Upper lobe of right lung (tissue), 1 donor: Measurements from ENCODE around the gene HS3ST5. TPM values are rescaled to one million over a fixed set of nuclear protein-coding genes. Genes with fewer than 3 reads are reported as not detected.
"Not testable (repeated sequence)": the region's sequence is repeated elsewhere in the genome, so short reads cannot be mapped to it uniquely, and the experiment has no call there.

Experiments used
- ATAC-seq: fragments of 200-7000 bp; cut with Tn5 transposase; one replicate; pipeline ENCODE4 v1.9.1; 2020; ENCODE audit warnings: mild to moderate bottlenecking, moderate library complexity
- DNase-seq: peaks from one replicate; pipeline ENCODE4 v3.0.0-alpha.2; 2020
- H3K27ac ChIP-seq: fragments of 200-600 bp; one replicate; pipeline ENCODE4 v1.8.0; 2022
- H3K27me3 ChIP-seq: fragments of 200-600 bp; one replicate; pipeline ENCODE4 v1.8.0; 2022; ENCODE audit warnings: mild to moderate bottlenecking
- H3K36me3 ChIP-seq: fragments of 200-600 bp; one replicate; pipeline ENCODE4 v1.8.0; 2022
- H3K4me1 ChIP-seq: fragments of 200-600 bp; one replicate; pipeline ENCODE4 v1.8.0; 2022
- H3K4me3 ChIP-seq: fragments of 200-600 bp; one replicate; pipeline ENCODE4 v1.8.0; 2022; ENCODE audit warnings: mild to moderate bottlenecking
- H3K9me3 ChIP-seq: fragments of 200-600 bp; one replicate; pipeline ENCODE4 v1.8.0; 2022
- CTCF ChIP-seq: fragments of 200-600 bp; IDR thresholded peaks from one replicate; pipeline ENCODE4 v1.8.0; 2022; ENCODE audit warnings: antibody characterized with exemption
- intact Hi-C: fragments of 100-400 bp; cut with DNase I; formaldehyde crosslinking; loops from one replicate; pipeline ENCODE4 v1.11.0; 2022
- total RNA-seq: library from RNA; stranded (reverse); fragmentation: NEBNext Ultra II Directional; extraction: Animal tissue kit (Norgen Biotek cat#: 25700); gene quantifications from one replicate; pipeline ENCODE4 v1.2.1, GENCODE V29; 2021
- donor health status: DM: no; HTN: yes; CAD: no; lungs with severe emphysema.

Gene HS3ST5
- total RNA-seq, 1 donor from 2014 or later, result not detected

- no peak for ATAC-seq
- intact Hi-C loops, result no loop called here
- TF ChIP-seq CTCF, result no peak
These were observed 8.6 kb downstream of the HS3ST5 start for GRCh38 chr6:114334237-114334636.

GRCh38 chr6:114327074-114327473 is 15.7 kb downstream of the HS3ST5 start:
- DNase-seq (no peak), ATAC-seq (no peak)
- intact Hi-C loops, result no loop called here
- Histone ChIP-seq H3K4me1 (no peaks in the 10 kb centered on the region), H3K36me3 (no peaks in the 10 kb centered on the region), H3K27me3 (no peaks in the 10 kb centered on the region), H3K9me3 (no peaks in the 10 kb centered on the region), H3K27ac (no peak overlapping the region), H3K4me3 (no peak overlapping the region)
- TF ChIP-seq CTCF, result no peak

More at GRCh38 chr6:114334237-114334636, 8.6 kb downstream of the HS3ST5 start:
- Histone ChIP-seq H3K36me3 (no peaks in the 10 kb centered on the region), H3K27ac (no peak overlapping the region), H3K4me3 (no peak overlapping the region), H3K9me3 (no peaks in the 10 kb centered on the region), H3K27me3 (no peaks in the 10 kb centered on the region), H3K4me1 (no peaks in the 10 kb centered on the region)
- no peak for DNase-seq

GRCh38 chr6:114323784-114324183 is 19.0 kb downstream of the HS3ST5 start:
- H3K4me3 ChIP-seq, result no peak overlapping the region
- intact Hi-C loops, result no loop called here
- DNase-seq, result no peak
- no peak for TF ChIP-seq CTCF
- no peak for ATAC-seq
- H3K4me1 ChIP-seq, result no peaks in the 10 kb centered on the region
- H3K36me3 ChIP-seq, result no peaks in the 10 kb centered on the region
- H3K27me3 ChIP-seq, result no peaks in the 10 kb centered on the region
- H3K27ac ChIP-seq, result no peak overlapping the region
- H3K9me3 ChIP-seq, result no peaks in the 10 kb centered on the region

DNA sequence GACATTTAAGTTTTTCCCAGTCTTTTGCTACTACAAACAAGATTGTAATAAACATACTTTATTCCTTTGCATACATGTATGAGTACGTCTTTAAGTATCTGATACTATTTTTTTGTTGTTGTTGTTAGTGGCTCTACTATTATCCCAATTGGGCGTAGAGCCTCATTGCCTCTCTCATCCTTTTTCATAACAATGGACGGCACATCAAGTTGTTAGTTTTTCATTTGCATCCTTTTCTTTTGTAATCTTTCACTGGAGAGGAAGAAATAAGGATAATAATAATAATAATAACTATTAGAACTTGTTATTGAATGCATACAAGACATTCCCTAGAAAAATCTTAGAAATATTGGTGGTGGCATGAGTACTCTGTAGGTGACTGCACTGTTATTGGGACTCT is 23.1 kb downstream of the HS3ST5 start:
- Histone ChIP-seq H3K36me3 (no peaks in the 10 kb centered on the region), H3K9me3 (no peaks in the 10 kb centered on the region), H3K4me3 (no peak overlapping the region), H3K4me1 (no peaks in the 10 kb centered on the region), H3K27me3 (no peaks in the 10 kb centered on the region), H3K27ac (no peak overlapping the region)
- ATAC-seq (no peak), DNase-seq (no peak)
- intact Hi-C loops, result no loop called here
- no peak for TF ChIP-seq CTCF

DNA sequence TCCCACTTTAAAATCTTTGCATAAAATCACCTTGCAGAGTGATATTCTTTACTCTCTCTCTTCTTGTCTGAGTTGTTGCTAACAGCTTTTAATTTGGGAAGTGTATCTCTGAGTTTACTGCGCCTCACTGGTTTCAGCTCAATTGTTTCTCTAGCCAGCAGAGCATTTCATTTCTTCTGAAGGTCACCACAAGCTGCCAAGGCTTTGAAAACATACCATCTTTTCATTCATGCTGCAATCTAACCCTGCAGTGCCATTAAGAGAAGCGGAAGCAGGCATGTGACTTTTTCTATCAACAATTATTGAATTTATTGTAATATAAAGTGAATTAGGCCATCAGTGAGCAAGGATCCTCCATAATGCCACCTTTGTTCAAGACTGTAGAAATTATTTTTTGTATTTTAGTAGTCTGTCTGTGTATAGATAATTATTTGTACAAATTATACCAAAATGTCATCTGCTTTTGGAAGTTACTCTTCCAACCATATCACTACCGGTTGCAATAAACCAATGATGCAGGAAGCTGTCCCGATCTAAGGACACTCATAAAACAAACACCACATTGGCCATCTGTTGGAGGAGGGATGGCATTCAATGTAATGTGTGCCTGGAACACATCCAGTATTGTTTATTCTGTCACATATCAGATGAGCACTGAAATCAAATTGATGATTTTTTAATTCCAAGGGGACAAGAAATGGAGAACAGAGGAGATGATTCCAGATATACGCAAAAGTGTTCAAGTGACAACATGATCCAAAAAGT is 26.8 kb downstream of the HS3ST5 start:
- Histone ChIP-seq H3K27me3 (no peaks in the 10 kb centered on the region), H3K27ac (no peak overlapping the region), H3K4me3 (no peak overlapping the region), H3K4me1 (no peaks in the 10 kb centered on the region), H3K36me3 (no peaks in the 10 kb centered on the region), H3K9me3 (no peaks in the 10 kb centered on the region)
- ATAC-seq (no peak), DNase-seq (no peak)
- intact Hi-C loops, result no loop called here
- TF ChIP-seq CTCF, result no peak

DNA sequence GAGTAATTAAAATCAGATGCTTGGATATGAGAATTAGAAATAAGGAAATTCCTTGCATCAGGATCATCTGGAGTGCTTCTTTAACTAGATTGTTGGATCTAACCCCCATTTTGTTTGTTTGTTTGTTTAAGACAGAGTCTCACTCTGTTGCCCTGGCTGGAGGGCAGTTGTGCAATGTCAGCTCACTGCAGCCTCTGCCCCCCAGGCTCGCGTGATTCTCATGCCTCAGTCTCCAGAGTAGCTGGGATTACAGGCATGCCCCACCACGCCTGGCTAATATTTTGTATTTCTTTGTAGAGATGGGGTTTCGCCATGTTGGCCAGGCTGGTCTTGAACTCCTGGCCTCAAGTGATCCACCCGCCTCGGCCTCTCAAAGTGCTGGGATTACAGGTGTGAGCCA is 29.0 kb downstream of the HS3ST5 start:
- H3K36me3 ChIP-seq, H3K9me3 ChIP-seq, intact Hi-C loops, H3K27me3 ChIP-seq, H3K4me1 ChIP-seq, DNase-seq, H3K4me3 ChIP-seq, ATAC-seq, H3K27ac ChIP-seq: not testable (repeated sequence)
